ENCODE data around the gene RNF141.

RNF141 gene

GRCh38 chr11:10497371-10498021 lies 43.5 kb downstream of the RNF141 start:
- DNase-seq = no peak

- no peak for DNase-seq
These were observed 44.6 kb downstream of the RNF141 start for GRCh38 chr11:10496296-10496936.

GRCh38 chr11:10495464-10495786 lies 45.6 kb downstream of the RNF141 start:
- no peak for DNase-seq

GRCh38 chr11:10494636-10495463 lies 46.1 kb downstream of the RNF141 start:
- no peak for DNase-seq

- DNase-seq = no peak
These were observed 47.8 kb downstream of the RNF141 start for GRCh38 chr11:10493041-10493663.

GRCh38 chr11:10492084-10492483 lies 48.9 kb downstream of the RNF141 start:
- DNase-seq = no peak

- DNase-seq = no peak
These were observed 50.4 kb downstream of the RNF141 start for GRCh38 chr11:10490398-10491241.

GRCh38 chr11:10490032-10490397 lies 51.0 kb downstream of the RNF141 start:
- DNase-seq = no peak

- no peak for DNase-seq
These were observed 51.9 kb downstream of the RNF141 start for GRCh38 chr11:10488934-10489691.

- no peak for DNase-seq
These were observed 52.7 kb downstream of the RNF141 start for GRCh38 chr11:10488121-10488933.

- DNase-seq = no peak
These were observed 53.9 kb downstream of the RNF141 start for GRCh38 chr11:10487002-10487647.

GRCh38 chr11:10486161-10486840 lies 54.7 kb downstream of the RNF141 start:
- DNase-seq = no peak

GRCh38 chr11:10485646-10486045 lies 55.3 kb downstream of the RNF141 start:
- no peak for DNase-seq

- no peak for DNase-seq
These were observed 56.4 kb downstream of the RNF141 start for GRCh38 chr11:10484461-10485180.

- DNase-seq = no peak
These were observed 57.4 kb downstream of the RNF141 start for GRCh38 chr11:10483584-10483983.

GRCh38 chr11:10483174-10483573 lies 57.8 kb downstream of the RNF141 start:
- DNase-seq = no peak

- no peak for DNase-seq
These were observed 59.2 kb downstream of the RNF141 start for GRCh38 chr11:10481560-10482349.

GRCh38 chr11:10480760-10481159 lies 60.2 kb downstream of the RNF141 start:
- no peak for DNase-seq

Data from activated gamma-delta T cell treated with Interleukin-2 at 50 U/mL for 16 hours (primary cell).